HepG2 (cell line): ENCODE results near the gene RBM34. TPM values are rescaled to one million over a fixed set of nuclear protein-coding genes. Genes with fewer than 3 reads are reported as not detected.

Experiments
- CCDC6 ChIP-seq: sonication (generic); formaldehyde crosslinking; IDR thresholded peaks from 2 replicates; pipeline ENCODE4 v1.8.1; 2022; ENCODE audit warnings: mild to moderate bottlenecking, missing genetic modification reagents, moderate library complexity
- CENPT ChIP-seq: sonication (generic); formaldehyde crosslinking; IDR thresholded peaks from 2 replicates; pipeline ENCODE4 v1.8.0; 2022; ENCODE audit warnings: low read depth, mild to moderate bottlenecking, moderate library complexity, missing genetic modification reagents
- GABPA ChIP-seq, 2 experiments: IDR thresholded peaks; 2 replicates each; pipeline ENCODE4 v1.6.1; 2011 to 2016; ENCODE audit warnings: low read depth in 2 of 2, low read length in 1 of 2, missing biosample characterization in 1 of 2, missing genetic modification characterization in 1 of 2
- GTF3A ChIP-seq: sonication (generic); formaldehyde crosslinking; conservative IDR thresholded peaks from 2 replicates; pipeline ENCODE4 v1.4.0; 2020; ENCODE audit warnings: mild to moderate bottlenecking, missing genetic modification reagents
- KLF9 ChIP-seq: IDR thresholded peaks from 2 replicates; pipeline ENCODE4 v1.6.1; 2016; ENCODE audit warnings: low read depth
- KMT2A ChIP-seq: sonication (generic); formaldehyde crosslinking; IDR thresholded peaks from 2 replicates; pipeline ENCODE4 v1.4.0; 2020; ENCODE audit warnings: missing genetic modification reagents
- MTF1 ChIP-seq: sonication (generic); formaldehyde crosslinking; IDR thresholded peaks from 2 replicates; pipeline ENCODE4 v1.5.0; 2020; ENCODE audit warnings: missing genetic modification reagents
- NFATC3 ChIP-seq: sonication (generic); formaldehyde crosslinking; IDR thresholded peaks from 2 replicates; pipeline ENCODE4 v1.5.1; 2020; ENCODE audit warnings: mild to moderate bottlenecking, missing genetic modification reagents
- NFYB ChIP-seq: sonication (generic); formaldehyde crosslinking; IDR thresholded peaks from 2 replicates; pipeline ENCODE4 v1.4.0; 2020; ENCODE audit warnings: missing genetic modification reagents
- NR0B2 ChIP-seq: sonication (generic); formaldehyde crosslinking; IDR thresholded peaks from 2 replicates; pipeline ENCODE4 v1.4.0; 2020; ENCODE audit warnings: mild to moderate bottlenecking, missing genetic modification reagents
- PAX8 ChIP-seq: sonication (generic); formaldehyde crosslinking; IDR thresholded peaks from 2 replicates; pipeline ENCODE4 v1.8.0; 2022; ENCODE audit warnings: mild to moderate bottlenecking, missing genetic modification reagents, borderline replicate concordance
- XBP1 ChIP-seq: sonication (generic); formaldehyde crosslinking; IDR thresholded peaks from 2 replicates; pipeline ENCODE4 v1.5.0; 2020; ENCODE audit warnings: missing genetic modification reagents
- ZFX ChIP-seq: sonication (generic); formaldehyde crosslinking; IDR thresholded peaks from 2 replicates; pipeline ENCODE4 v1.4.0; 2020; ENCODE audit warnings: mild to moderate bottlenecking, low read depth, missing genetic modification reagents, moderate library complexity
- ZNF317 ChIP-seq: sonication (generic); formaldehyde crosslinking; IDR thresholded peaks from 2 replicates; pipeline ENCODE4 v1.5.0; 2020; ENCODE audit warnings: mild to moderate bottlenecking, missing genetic modification reagents
- ZNF619 ChIP-seq: sonication (generic); formaldehyde crosslinking; IDR thresholded peaks from 2 replicates; pipeline ENCODE4 v1.4.0; 2020; ENCODE audit warnings: mild to moderate bottlenecking, missing genetic modification reagents
- ZNF7 ChIP-seq: IDR thresholded peaks from 2 replicates; pipeline ENCODE4 v1.6.1; 2016; ENCODE audit warnings: missing biosample characterization, missing genetic modification reagents
- ZNF781 ChIP-seq: sonication (generic); formaldehyde crosslinking; IDR thresholded peaks from 2 replicates; pipeline ENCODE4 v1.5.1; 2020; ENCODE audit warnings: borderline replicate concordance, mild to moderate bottlenecking, missing genetic modification reagents; ENCODE audit errors: not compliant biosample characterization
- polyA plus RNA-seq, 8 experiments: library from polyadenylated mRNA; depleted of rRNA in 3 of 8; stranded (reverse) in 7 of 8; unstranded in 1 of 8; fragments of >200 nt; fragmentation: Illumina TruSeq in 4 of 8; extraction: Trizol in 4 of 8; gene quantifications; 2 replicates each; pipeline versions ENCODE4 v1.2.1 to v1.2.3, GENCODE V29; 2011 to 2016; ENCODE audit warnings: low read depth in 4 of 8, missing spikeins in 1 of 8, mixed read lengths in 1 of 8; ENCODE audit not compliant: insufficient read depth in 1 of 8
- total RNA-seq, 5 experiments: library from RNA; depleted of rRNA; stranded (reverse); fragments of >200 nt; fragmentation: Illumina TruSeq; extraction: Trizol; gene quantifications; 2 replicates each; pipeline ENCODE4 v1.2.3, GENCODE V29; 2016; ENCODE audit warnings: low read depth in 1 of 5
- TF ChIP-seq, protein P1 (sequence below): sonication (generic); formaldehyde crosslinking; IDR thresholded peaks from 2 replicates; pipeline ENCODE4 v1.4.0; 2020; ENCODE audit warnings: missing genetic modification reagents, borderline replicate concordance
- TF ChIP-seq, protein P2 (sequence below): sonication (generic); formaldehyde crosslinking; IDR thresholded peaks from 2 replicates; pipeline ENCODE4 v1.4.0; 2020; ENCODE audit warnings: low read depth, missing genetic modification reagents
- TF ChIP-seq, protein P3 (sequence below): sonication (generic); formaldehyde crosslinking; IDR thresholded peaks from 2 replicates; pipeline ENCODE4 v1.8.0; 2022; ENCODE audit warnings: mild to moderate bottlenecking, missing genetic modification reagents; ENCODE audit not compliant: insufficient replicate concordance

Gene RBM34
- total and polyA plus RNA-seq, 2 of the 13 experiments (the other 11 are each of a cell fraction or from before 2014, with no cell fraction given) = 34.7 to 73.0 TPM

DNA sequence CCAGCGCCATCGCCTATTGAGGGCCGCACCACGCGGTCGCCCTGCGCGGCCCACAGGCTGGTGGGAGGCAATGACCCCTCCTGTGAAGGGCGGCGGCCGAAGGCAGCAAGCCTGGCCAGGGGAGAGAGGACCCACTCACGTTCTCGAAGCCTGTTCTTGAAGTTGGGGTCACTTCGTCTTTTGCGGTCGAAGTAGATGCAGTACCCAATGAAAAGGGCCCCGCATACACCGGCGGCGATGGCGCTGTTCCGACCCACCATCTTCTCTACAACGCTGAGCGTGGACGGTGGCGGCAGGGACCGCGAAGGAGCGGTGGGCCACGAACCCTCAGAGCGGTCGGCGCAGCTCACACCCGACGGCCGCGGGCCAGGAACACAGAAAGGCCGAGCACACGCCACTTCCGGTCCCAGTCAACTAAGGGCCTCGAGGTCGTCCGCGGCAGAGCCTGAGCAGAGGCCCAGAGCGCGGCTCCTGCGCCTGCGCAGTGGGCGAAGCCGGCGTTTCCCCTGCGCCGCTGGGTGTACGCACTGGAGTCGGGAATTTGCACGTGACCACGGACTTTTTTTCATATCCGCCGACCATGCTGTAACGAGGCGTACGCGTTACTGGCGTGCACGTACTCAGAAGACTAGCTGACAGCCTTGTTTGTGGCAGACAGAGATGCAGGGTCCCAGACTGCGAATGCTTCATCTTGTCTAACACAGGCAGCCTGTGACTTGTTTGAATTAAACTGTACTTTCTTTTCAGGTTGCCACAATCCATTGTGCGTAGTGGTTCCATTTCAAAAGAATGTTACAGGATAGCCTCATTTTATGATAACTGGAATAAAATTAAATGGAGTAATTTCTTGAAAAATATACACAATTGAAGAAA, 32.4 kb downstream of the RBM34 start, which contains the start of gene TOMM20 (continued):
- TF ChIP-seq, protein P1, sequence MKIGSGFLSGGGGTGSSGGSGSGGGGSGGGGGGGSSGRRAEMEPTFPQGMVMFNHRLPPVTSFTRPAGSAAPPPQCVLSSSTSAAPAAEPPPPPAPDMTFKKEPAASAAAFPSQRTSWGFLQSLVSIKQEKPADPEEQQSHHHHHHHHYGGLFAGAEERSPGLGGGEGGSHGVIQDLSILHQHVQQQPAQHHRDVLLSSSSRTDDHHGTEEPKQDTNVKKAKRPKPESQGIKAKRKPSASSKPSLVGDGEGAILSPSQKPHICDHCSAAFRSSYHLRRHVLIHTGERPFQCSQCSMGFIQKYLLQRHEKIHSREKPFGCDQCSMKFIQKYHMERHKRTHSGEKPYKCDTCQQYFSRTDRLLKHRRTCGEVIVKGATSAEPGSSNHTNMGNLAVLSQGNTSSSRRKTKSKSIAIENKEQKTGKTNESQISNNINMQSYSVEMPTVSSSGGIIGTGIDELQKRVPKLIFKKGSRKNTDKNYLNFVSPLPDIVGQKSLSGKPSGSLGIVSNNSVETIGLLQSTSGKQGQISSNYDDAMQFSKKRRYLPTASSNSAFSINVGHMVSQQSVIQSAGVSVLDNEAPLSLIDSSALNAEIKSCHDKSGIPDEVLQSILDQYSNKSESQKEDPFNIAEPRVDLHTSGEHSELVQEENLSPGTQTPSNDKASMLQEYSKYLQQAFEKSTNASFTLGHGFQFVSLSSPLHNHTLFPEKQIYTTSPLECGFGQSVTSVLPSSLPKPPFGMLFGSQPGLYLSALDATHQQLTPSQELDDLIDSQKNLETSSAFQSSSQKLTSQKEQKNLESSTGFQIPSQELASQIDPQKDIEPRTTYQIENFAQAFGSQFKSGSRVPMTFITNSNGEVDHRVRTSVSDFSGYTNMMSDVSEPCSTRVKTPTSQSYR (CRISPR knock-in tag) = no peak; the same call in 1 of the 2 replicates
- TF ChIP-seq ZNF781 (CRISPR knock-in tag) = peak; percentile 70
- no peak for TF ChIP-seq ZNF7 (CRISPR knock-in tag)
- TF ChIP-seq, protein P2, sequence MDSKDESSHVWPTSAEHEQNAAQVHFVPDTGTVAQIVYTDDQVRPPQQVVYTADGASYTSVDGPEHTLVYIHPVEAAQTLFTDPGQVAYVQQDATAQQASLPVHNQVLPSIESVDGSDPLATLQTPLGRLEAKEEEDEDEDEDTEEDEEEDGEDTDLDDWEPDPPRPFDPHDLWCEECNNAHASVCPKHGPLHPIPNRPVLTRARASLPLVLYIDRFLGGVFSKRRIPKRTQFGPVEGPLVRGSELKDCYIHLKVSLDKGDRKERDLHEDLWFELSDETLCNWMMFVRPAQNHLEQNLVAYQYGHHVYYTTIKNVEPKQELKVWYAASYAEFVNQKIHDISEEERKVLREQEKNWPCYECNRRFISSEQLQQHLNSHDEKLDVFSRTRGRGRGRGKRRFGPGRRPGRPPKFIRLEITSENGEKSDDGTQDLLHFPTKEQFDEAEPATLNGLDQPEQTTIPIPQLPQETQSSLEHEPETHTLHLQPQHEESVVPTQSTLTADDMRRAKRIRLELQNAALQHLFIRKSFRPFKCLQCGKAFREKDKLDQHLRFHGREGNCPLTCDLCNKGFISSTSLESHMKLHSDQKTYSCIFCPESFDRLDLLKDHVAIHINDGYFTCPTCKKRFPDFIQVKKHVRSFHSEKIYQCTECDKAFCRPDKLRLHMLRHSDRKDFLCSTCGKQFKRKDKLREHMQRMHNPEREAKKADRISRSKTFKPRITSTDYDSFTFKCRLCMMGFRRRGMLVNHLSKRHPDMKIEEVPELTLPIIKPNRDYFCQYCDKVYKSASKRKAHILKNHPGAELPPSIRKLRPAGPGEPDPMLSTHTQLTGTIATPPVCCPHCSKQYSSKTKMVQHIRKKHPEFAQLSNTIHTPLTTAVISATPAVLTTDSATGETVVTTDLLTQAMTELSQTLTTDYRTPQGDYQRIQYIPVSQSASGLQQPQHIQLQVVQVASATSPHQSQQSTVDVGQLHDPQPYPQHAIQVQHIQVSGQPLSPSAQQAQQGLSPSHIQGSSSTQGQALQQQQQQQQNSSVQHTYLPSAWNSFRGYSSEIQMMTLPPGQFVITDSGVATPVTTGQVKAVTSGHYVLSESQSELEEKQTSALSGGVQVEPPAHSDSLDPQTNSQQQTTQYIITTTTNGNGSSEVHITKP = peak; percentile 61; the same call in 1 of the 2 replicates
- TF ChIP-seq NFATC3 (CRISPR knock-in tag) = no peak
- TF ChIP-seq PAX8 (CRISPR knock-in tag) = peak; percentile 74; the same call in 1 of the 2 replicates
- no peak; the same call in 1 of the 2 replicates for TF ChIP-seq GTF3A (CRISPR knock-in tag)
- TF ChIP-seq NFYB = peak; percentile 47
- 0 out of 2 replicates have a peak, but pooled peaks have one; percentile 16 for TF ChIP-seq NR0B2
- no peak for TF ChIP-seq KLF9 (CRISPR knock-in tag)
- peak; percentile 98 for TF ChIP-seq ZFX (CRISPR knock-in tag)
- TF ChIP-seq MTF1 (CRISPR knock-in tag) = peak; percentile 21; the same call in 1 of the 2 replicates
- TF ChIP-seq GABPA (IDR thresholded peaks at IDR 0.05; ENCODE audit: low read depth, low read length) = peak; percentile 81
- peak; percentile 94 for TF ChIP-seq GABPA (CRISPR knock-in tag; IDR thresholded peaks at IDR 0.05; ENCODE audit: low read depth)
- TF ChIP-seq, protein P3, sequence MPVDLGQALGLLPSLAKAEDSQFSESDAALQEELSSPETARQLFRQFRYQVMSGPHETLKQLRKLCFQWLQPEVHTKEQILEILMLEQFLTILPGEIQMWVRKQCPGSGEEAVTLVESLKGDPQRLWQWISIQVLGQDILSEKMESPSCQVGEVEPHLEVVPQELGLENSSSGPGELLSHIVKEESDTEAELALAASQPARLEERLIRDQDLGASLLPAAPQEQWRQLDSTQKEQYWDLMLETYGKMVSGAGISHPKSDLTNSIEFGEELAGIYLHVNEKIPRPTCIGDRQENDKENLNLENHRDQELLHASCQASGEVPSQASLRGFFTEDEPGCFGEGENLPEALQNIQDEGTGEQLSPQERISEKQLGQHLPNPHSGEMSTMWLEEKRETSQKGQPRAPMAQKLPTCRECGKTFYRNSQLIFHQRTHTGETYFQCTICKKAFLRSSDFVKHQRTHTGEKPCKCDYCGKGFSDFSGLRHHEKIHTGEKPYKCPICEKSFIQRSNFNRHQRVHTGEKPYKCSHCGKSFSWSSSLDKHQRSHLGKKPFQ (CRISPR knock-in tag) = peak; percentile 64
- TF ChIP-seq ZNF317 = no peak
- TF ChIP-seq KMT2A (CRISPR knock-in tag) = peak; percentile 97
- TF ChIP-seq CCDC6 = peak; percentile 63
- no peak for TF ChIP-seq ZNF619
- no peak for TF ChIP-seq XBP1 (CRISPR knock-in tag)
- TF ChIP-seq CENPT (CRISPR knock-in tag) = no peak
